Measurements from ENCODE around the gene AHDC1. TPM values are rescaled to one million over a fixed set of nuclear protein-coding genes. Genes with fewer than 3 reads are reported as not detected.

AHDC1 gene
- polyA plus RNA-seq, 1 donor, result 43.2 TPM

- DNase-seq, result no peak
These were observed 10.8 kb upstream of the AHDC1 start for GRCh38 chr1:27614625-27615344.

DNA sequence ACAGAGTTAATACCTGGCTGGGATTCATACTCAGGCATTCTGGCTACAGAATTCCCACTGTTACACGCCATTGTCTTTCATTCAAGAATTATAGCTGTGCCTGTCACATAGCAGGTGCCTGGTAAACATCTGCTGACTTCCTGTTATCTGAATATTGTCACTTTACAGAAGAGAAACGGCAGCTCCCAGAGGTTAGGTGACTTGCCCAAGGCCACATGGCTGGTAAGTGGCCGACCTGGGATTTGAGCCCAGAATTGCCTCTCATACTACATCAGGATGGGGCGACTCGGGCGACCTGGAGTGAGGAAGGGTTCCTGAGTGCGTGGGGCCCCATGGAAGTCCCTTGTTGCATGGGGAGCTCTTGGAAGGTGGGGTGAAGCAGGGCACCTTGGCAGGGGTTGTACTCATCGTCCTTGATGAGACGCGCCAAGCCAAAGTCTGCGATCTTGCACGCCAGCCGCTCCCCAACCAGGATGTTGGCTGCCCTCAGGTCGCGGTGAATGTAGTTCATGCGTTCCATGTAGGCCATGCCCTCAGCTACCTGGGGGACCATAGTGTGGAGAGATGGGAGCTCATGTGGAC is 10.2 kb upstream of the AHDC1 start:
- no peak for DNase-seq

DNA sequence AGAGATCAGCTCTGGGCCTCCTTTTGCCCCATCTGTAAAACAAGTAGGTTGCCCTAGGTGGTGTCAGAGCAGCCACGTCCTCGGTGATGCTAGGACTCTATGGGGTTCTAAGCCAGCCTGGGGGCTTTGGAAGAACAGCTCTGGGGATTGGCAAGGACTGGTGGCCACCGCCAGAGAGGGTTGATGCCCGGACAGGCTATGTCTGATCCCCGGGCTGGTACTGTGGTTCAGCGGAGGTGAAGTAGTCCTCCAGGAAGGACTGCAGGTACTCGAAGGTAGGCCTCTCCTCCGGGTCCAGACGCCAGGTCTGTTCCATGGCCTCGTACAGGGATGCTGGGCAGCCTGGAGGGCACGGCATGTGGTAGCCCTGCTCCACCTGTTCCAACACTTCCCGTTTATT is 8.8 kb upstream of the AHDC1 start:
- no peak for DNase-seq

DNA sequence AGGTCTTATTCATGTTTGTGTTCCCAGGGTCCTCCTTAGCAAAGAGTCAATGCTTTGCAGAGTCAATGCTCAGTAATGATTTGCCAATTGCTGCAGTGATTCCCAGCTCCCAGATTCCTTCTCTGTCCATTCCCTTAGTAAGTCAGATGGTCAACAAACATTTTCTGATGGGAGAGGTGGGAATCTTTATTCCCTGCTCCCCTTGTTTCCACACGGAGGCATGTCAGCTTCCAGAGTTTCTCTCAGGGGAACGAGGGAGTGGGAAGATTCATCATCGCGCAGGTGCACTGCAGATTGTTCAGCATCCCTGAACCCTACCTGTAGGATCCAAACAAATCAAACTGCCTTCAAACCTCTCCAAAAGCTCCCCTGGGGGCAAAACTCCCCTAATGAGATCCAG is 7.5 kb upstream of the AHDC1 start:
- no peak for DNase-seq

- DNase-seq, result no peak
These were observed 5.8 kb upstream of the AHDC1 start for GRCh38 chr1:27609618-27610240.

DNA sequence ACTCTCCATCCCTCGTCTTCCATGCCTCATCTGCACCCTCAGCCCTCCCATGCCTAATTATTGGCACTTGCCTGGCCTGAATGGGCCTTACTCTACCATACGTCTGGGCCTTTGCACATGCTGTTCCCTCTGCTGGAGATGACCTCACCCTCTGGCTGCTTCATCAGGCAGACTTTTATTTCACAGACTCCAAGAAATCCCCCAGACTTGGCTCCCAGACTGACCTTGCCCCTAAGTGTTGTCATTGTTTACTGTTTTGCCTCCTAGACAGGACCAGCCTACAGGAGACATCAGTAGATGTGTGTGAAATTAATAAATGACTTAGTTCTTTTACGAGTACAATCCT is 5.2 kb upstream of the AHDC1 start:
- DNase-seq, result no peak

- DNase-seq, result no peak
These were observed 3.4 kb upstream of the AHDC1 start for GRCh38 chr1:27607239-27607804.

- DNase-seq, result no peak
These were observed 2.8 kb upstream of the AHDC1 start for GRCh38 chr1:27606708-27607238.

DNA sequence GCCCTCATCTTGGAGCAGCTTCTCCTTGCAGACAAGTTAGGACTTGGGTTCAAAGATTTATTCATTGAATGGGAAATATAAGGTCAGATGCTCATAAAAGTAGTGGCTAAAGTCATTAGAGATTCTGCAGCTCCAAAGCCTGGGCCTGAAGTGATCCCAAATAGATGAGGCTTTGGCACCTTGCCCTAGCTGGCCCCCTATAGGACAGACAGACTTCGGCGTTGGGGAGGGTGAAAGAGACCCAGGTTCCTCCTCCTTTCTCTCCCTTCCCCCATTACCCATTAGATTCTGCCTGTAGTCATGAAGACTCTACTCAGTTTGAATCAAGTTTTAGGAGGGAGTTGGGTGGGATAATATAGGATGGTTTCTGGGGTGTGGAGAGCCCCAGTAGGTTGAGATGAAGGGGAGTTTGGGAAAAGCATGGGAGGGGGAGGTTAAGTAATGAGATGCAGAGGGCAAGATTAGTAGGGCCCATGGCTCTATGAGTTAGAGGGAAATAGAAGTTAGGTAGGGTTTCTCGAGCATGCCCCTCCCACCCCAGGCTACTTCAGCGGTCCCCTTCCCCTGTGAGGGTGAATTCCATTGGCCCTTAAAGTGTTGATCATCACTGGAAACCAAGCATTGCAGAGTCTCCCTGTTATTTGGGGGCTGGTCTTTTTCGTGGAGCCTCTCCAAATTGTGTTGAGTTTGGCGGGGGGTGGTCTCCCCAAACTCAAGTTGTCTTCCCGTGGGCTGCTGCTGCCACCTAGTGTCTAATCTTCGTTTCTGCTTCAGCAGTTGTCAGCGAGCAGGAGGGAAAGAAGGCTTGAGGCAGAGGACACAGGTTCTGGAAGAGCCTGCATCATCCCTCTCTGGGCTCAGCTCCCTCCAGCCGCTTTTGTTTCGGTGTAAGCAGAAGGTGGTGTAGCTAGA is 2.1 kb upstream of the AHDC1 start:
- DNase-seq, result no peak

DNA sequence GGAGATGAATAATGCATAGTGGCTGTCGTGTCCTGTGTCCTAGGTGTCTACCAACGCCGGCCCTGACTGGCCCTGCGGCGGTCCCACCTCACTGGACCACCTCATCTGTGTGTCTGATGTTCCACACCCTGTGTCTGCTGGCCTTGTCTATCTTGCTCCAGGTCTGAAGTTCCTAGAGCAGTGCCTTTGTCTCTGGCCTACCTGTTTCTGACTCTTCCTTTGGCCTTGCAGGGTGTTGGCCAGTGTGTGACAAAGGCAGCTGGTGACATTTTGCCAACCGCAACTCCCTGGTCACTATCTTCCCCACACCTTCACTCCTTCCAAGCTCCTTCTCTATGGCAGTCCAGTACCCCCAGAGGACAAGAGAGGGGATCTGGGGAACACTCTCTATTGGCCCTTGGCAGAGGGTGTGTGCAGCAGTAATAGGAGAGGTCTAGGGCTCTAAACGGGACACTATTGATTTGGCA is 1.4 kb upstream of the AHDC1 start:
- no peak for DNase-seq

GRCh38 chr1:27604579-27605299 is 795 bp upstream of the AHDC1 start:
- no peak for DNase-seq

GRCh38 chr1:27603309-27603680 is 649 bp downstream of the AHDC1 start:
- DNase-seq, result no peak

- DNase-seq, result no peak
These were observed 1.3 kb downstream of the AHDC1 start for GRCh38 chr1:27602462-27603308.

- DNase-seq, result no peak
These were observed 2.0 kb downstream of the AHDC1 start for GRCh38 chr1:27601771-27602461.

GRCh38 chr1:27601321-27601770 is 2.6 kb downstream of the AHDC1 start:
- no peak for DNase-seq

DNA sequence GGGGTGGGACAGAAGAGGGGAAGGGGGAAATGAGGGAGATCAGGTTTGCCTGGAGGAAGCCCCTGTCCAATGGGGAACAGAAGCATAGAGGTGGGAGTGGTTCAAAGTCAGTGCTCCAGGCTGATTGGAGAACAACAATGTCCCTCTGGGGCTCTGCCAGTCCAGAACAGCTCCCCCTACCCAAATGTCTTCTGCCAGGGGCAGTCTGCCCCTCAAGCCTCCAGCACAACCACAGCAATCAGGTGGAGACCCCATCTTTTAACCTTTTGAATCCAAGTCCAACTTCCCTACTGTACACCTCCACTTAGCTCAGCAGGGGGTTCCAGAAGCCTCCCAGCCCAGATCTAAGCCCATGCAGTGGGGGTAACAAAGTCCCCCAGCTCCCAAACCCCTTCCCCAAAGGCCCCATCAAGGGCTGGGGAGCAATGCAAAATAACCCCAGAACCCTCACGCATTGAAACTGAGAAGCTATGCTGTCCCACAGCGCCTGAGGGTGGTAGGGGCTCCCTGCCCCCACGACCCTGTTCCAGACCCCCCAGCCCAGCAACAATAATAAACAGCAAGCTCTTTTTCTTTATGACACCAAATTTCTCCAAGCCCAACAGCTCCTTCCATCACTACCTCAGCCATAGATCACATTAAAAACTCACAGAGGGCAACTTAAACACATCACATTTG is 3.3 kb downstream of the AHDC1 start:
- no peak for DNase-seq

GRCh38 chr1:27599605-27600497 is 4.1 kb downstream of the AHDC1 start:
- DNase-seq, result no peak

All from left kidney (tissue), 2 donors.